ENCODE results near the gene OR2M4.

Gene OR2M4

GRCh38 chr1:248277876-248278275 lies 46.7 kb downstream of the OR2M4 start, which contains the start of gene OR2T33:
Gene OR2T33 (minus strand): TSS chr1:248277976. CDS start chr1:248273814, 4,162 bp downstream.
- Histone ChIP-seq H3K9me3 (ENCODE audit: low read length) (no peaks in the 10 kb centered on the region), H3K27me3 (ENCODE audit: insufficient read depth, low read length) (no peaks in the 10 kb centered on the region), H3K9ac (ENCODE audit: low read length) (no peak within 1 kb of the TSS), H3K4me2 (ENCODE audit: low read length) (no peak within 1 kb of the TSS), H3F3A (ENCODE audit: insufficient read depth, low read length) (no peaks in the 10 kb centered on the region), H3K4me3 (ENCODE audit: low read depth, low read length, poor library complexity, severe bottlenecking) (no peak within 1 kb of the TSS), H3K9me2 (ENCODE audit: low read depth, low read length) (no peaks in the 10 kb centered on the region), H3K4me1 (ENCODE audit: insufficient read depth, low read length, severe bottlenecking) (no peaks in the 10 kb centered on the region), H3K27ac (ENCODE audit: low read depth, low read length, poor library complexity, severe bottlenecking) (no peak within 1 kb of the TSS), H4K20me1 (ENCODE audit: insufficient read depth, low read length) (no peaks in the 10 kb centered on the region), H2AFZ (ENCODE audit: low read length) (no peak within 1 kb of the TSS), H3K79me2 (ENCODE audit: insufficient read depth, low read length) (no peaks in the 10 kb centered on the region), H3K36me3 (ENCODE audit: insufficient read depth, low read length) (no peaks in the 10 kb centered on the region)
- TF ChIP-seq CTCF (IDR thresholded peaks at IDR 0.05; ENCODE audit: low read length), result no peak

- Histone ChIP-seq H3K9me3 (ENCODE audit: low read length) (no peaks in the 10 kb centered on the region), H3K27ac (ENCODE audit: low read depth, low read length, poor library complexity, severe bottlenecking) (no peak overlapping the region), H3K27me3 (ENCODE audit: insufficient read depth, low read length) (no peaks in the 10 kb centered on the region)
Observed at GRCh38 chr1:248288391-248288790, 57.2 kb downstream of the OR2M4 start.

More at GRCh38 chr1:248288391-248288790, 57.2 kb downstream of the OR2M4 start:
- Histone ChIP-seq H3F3A (ENCODE audit: insufficient read depth, low read length) (no peaks in the 10 kb centered on the region), H3K79me2 (ENCODE audit: insufficient read depth, low read length) (no peaks in the 10 kb centered on the region), H3K4me3 (ENCODE audit: low read depth, low read length, poor library complexity, severe bottlenecking) (no peak overlapping the region), H3K4me2 (ENCODE audit: low read length) (no peak overlapping the region), H4K20me1 (ENCODE audit: insufficient read depth, low read length) (no peaks in the 10 kb centered on the region), H2AFZ (ENCODE audit: low read length) (no peak overlapping the region), H3K9me2 (ENCODE audit: low read depth, low read length) (no peaks in the 10 kb centered on the region), H3K36me3 (ENCODE audit: insufficient read depth, low read length) (no peaks in the 10 kb centered on the region), H3K4me1 (ENCODE audit: insufficient read depth, low read length, severe bottlenecking) (no peaks in the 10 kb centered on the region), H3K9ac (ENCODE audit: low read length) (no peak overlapping the region)
- TF ChIP-seq EZH2 (IDR thresholded peaks at IDR 0.05; ENCODE audit: borderline replicate concordance, low read length) (no peak), CTCF (IDR thresholded peaks at IDR 0.05; ENCODE audit: low read length) (no peak)
